RWPE2 (cell line): ENCODE results near the gene MTRF1.
"Not testable (repeated sequence)": the region's sequence is repeated elsewhere in the genome, so short reads cannot be mapped to it uniquely, and the experiment has no call there.

ENCODE experiments used
- ATAC-seq: fragments of 200-7000 bp; cut with Tn5 transposase; 3 replicates; pipeline ENCODE4 v1.9.1; 2021; ENCODE audit warnings: low read depth
- DNase-seq: peaks from one replicate; pipeline ENCODE4 v3.0.0-alpha.2; 2020; ENCODE audit warnings: low spot score
- H3K27ac ChIP-seq: fragments of 450-650 bp; 2 replicates; pipeline ENCODE4 v1.5.1; 2017; ENCODE audit warnings: mild to moderate bottlenecking; ENCODE audit not compliant: poor library complexity, severe bottlenecking
- H3K27me3 ChIP-seq: fragments of 250-450 bp; sonication (Bioruptor Pico); 2 replicates; pipeline ENCODE4 v1.5.1; 2021; ENCODE audit warnings: mild to moderate bottlenecking, moderate library complexity; ENCODE audit not compliant: insufficient read depth, poor library complexity, severe bottlenecking
- H3K36me3 ChIP-seq: fragments of 250-450 bp; sonication (Bioruptor Pico); 2 replicates; pipeline ENCODE4 v1.5.1; 2020; ENCODE audit warnings: low read depth, mild to moderate bottlenecking, moderate library complexity
- H3K4me1 ChIP-seq: fragments of 250-450 bp; sonication (Bioruptor Pico); 2 replicates; pipeline ENCODE4 v1.5.1; 2021; ENCODE audit warnings: mild to moderate bottlenecking, moderate library complexity; ENCODE audit not compliant: insufficient read depth, poor library complexity, severe bottlenecking
- H3K4me3 ChIP-seq: fragments of 250-450 bp; sonication (Bioruptor Pico); 2 replicates; pipeline ENCODE4 v1.5.1; 2021; ENCODE audit warnings: mild to moderate bottlenecking, moderate library complexity; ENCODE audit not compliant: severe bottlenecking
- H3K9me3 ChIP-seq: fragments of 250-450 bp; sonication (Bioruptor Pico); 2 replicates; pipeline ENCODE4 v1.5.1; 2021; ENCODE audit warnings: mild to moderate bottlenecking, moderate library complexity; ENCODE audit not compliant: severe bottlenecking
- TF ChIP-seq, protein P1 (sequence below): fragments of 450-650 bp; IDR thresholded peaks from one replicate; pipeline ENCODE4 v1.5.1; 2017; ENCODE audit warnings: mild to moderate bottlenecking, moderate library complexity; ENCODE audit not compliant: poor library complexity, severe bottlenecking

The MTRF1 gene

DNA sequence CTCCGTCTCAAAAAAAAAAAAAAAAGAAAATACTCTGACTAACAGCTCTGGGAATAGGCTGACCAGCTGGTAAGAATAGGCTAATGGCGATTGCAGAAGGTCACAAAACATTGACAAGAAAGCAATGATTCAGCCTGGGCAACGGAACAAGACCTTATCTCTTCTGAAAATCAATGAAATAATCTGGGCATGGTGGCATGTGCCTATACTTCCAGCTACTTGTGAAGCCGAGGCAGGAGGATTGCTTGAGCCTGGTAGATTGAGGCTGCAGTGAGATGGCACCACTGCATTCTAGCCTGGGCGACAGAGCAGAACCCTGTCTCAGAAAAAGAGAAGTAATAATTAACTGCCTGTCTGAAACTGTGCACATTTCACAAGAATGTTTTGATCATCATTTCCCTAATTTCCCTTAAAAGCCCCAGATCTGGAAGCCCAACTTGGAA is 18.8 kb upstream of the MTRF1 start:
- Histone ChIP-seq H3K27ac (no peak overlapping the region), H3K9me3 (no peaks in the 10 kb centered on the region), H3K27me3 (no peaks in the 10 kb centered on the region), H3K36me3 (no peaks in the 10 kb centered on the region), H3K4me1 (peaks cover 8% of the 10 kb centered on the region), H3K4me3 (no peak overlapping the region)
- ATAC-seq (no peak), DNase-seq (no peak)
- TF ChIP-seq, protein P1, sequence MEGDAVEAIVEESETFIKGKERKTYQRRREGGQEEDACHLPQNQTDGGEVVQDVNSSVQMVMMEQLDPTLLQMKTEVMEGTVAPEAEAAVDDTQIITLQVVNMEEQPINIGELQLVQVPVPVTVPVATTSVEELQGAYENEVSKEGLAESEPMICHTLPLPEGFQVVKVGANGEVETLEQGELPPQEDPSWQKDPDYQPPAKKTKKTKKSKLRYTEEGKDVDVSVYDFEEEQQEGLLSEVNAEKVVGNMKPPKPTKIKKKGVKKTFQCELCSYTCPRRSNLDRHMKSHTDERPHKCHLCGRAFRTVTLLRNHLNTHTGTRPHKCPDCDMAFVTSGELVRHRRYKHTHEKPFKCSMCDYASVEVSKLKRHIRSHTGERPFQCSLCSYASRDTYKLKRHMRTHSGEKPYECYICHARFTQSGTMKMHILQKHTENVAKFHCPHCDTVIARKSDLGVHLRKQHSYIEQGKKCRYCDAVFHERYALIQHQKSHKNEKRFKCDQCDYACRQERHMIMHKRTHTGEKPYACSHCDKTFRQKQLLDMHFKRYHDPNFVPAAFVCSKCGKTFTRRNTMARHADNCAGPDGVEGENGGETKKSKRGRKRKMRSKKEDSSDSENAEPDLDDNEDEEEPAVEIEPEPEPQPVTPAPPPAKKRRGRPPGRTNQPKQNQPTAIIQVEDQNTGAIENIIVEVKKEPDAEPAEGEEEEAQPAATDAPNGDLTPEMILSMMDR, result no peak

DNA sequence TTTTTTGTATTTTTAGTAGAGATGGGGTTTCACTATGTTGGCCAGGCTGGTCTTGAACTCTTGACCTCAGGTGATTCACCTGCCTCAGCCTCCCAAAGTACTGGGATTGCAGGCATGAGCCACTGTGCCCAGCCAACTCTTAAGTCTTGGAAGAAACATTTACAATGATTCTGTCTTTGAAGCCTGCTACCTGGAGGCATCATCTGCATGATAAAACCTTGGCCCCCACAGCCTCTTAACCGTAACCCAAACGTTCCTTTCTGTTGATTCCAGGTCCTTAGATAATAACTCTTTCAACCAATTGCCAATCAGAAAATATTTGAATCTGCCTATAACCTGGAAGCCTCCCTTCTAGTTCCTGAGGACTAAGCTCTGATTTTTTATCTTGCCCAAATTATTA is 15.8 kb upstream of the MTRF1 start:
- H3K4me3 ChIP-seq, H3K9me3 ChIP-seq, H3K27me3 ChIP-seq, H3K36me3 ChIP-seq, H3K4me1 ChIP-seq, ATAC-seq, H3K27ac ChIP-seq, DNase-seq: not testable (repeated sequence)

DNA sequence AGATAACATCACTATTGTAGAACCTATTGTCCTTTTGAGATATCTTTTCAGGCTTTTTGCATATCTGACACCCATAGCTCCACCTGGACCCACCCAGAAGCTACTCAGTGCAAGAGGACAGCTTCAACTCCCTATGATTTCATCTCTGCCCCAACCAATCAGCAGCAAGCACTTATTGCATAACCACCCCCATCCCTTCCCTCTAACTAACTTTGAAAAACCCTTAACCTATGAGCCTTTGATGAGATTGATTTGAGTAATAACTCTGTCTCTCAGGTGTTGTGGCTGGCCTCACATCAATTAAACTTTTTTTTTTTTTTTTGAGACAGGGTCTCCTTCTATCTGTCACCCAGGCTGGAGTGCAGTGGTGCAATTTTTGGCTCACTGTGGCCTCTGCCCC is 13.4 kb upstream of the MTRF1 start:
- H3K4me1 ChIP-seq, result no peaks in the 10 kb centered on the region
- H3K27ac ChIP-seq, result no peak overlapping the region
- no peak overlapping the region for H3K4me3 ChIP-seq
- H3K9me3 ChIP-seq, result no peaks in the 10 kb centered on the region
- DNase-seq (no peak), ATAC-seq (no peak)
- no peaks in the 10 kb centered on the region for H3K36me3 ChIP-seq
- TF ChIP-seq, protein P1, result no peak
- H3K27me3 ChIP-seq, result no peaks in the 10 kb centered on the region

DNA sequence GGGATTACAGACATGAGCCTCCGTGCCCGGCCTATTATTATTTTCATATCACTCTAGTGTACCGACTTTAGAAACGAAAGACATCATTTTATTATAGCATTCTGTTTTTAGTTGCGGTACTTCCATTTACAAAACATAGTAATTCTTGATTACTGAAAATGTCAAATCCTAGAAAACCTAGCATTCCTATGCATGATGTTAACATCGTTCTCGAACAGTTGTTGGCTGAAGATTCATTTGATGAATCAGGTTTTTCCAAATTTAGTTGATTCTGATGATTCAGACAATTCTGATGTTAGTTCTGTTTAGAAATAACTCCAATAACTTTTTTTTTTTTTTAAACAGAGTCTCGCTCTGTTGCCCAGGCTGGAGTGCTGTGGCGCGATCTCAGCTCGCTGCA is 11.5 kb upstream of the MTRF1 start:
- H3K27ac ChIP-seq, result no peak overlapping the region
- no peak for DNase-seq
- TF ChIP-seq, protein P1, result no peak
- H3K27me3 ChIP-seq, result no peaks in the 10 kb centered on the region
- no peak for ATAC-seq
- no peaks in the 10 kb centered on the region for H3K4me1 ChIP-seq
- H3K9me3 ChIP-seq, result peaks cover 3% of the 10 kb centered on the region
- H3K4me3 ChIP-seq, result no peak overlapping the region
- H3K36me3 ChIP-seq, result no peaks in the 10 kb centered on the region

DNA sequence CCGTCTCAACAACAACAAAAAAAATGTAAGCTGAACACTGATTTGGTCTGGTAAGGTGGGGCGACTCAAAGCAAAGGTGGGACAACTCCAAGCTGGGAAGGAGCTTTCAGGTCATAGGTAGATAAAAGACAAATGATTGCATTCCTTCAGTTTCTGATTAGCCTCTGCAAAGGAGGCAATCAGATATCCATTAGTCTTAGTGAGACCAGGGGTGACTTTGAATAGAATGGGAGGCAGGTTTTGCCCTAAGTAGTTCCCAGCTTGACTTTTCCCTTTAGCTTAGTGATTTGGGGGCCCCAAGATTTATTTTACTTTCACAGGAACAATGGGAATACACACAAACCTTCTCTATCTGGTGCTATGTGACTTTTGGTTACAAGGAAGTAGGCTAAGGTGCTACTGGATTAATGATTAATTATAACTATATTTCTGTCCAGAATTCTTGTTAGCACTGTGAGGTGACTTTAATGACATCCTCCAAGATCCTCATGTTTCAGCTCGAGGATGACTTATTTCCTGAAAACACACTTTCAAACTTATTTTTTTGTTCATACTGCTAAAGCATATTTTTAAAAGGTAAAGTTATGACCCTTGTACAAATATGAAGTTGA is 10.6 kb upstream of the MTRF1 start:
- Histone ChIP-seq H3K36me3 (no peaks in the 10 kb centered on the region), H3K9me3 (peaks cover 8% of the 10 kb centered on the region), H3K4me1 (no peaks in the 10 kb centered on the region), H3K4me3 (no peak overlapping the region), H3K27ac (no peak overlapping the region), H3K27me3 (no peaks in the 10 kb centered on the region)
- TF ChIP-seq, protein P1, result no peak
- no peak for ATAC-seq
- DNase-seq, result no peak
